B cell (primary cell): ENCODE results near the gene CLASP1. TPM values are rescaled to one million over a fixed set of nuclear protein-coding genes. Genes with fewer than 3 reads are reported as not detected.

Experiments
- ATAC-seq: fragments of 200-7000 bp; cut with Tn5 transposase; one replicate; pipeline ENCODE4 v1.10.0; 2021; ENCODE audit warnings: low read depth, mild to moderate bottlenecking, moderate number of reproducible peaks, moderate library complexity
- CTCF ChIA-PET: fragments of 350-600 bp; sonication (Branson Sonifier 250); formaldehyde crosslinking; loops from one replicate; lab custom pipeline; 2021; ENCODE audit warnings: antibody characterized with exemption, inconsistent platforms; lab: Charles Lee
- POLR2A ChIA-PET: fragments of 350-600 bp; sonication (Branson Sonifier 250); formaldehyde crosslinking; loops from one replicate; lab custom pipeline; 2021; ENCODE audit warnings: antibody characterized with exemption; lab: Charles Lee
- DNase-seq: peaks from one replicate; pipeline ENCODE4 v3.0.0; 2013
- H2AFZ ChIP-seq: 2 replicates; pipeline ENCODE4 v1.6.1; 2012; ENCODE audit warnings: mild to moderate bottlenecking, low read depth, low read length; ENCODE audit not compliant: insufficient read depth, poor library complexity, severe bottlenecking
- H3K27ac ChIP-seq, 2 donors: 1 replicate in 1 of 2; 2 replicates in 1 of 2; pipeline ENCODE4 v1.5.1; 2012 to 2013; ENCODE audit warnings: low read length in 2 of 2, mild to moderate bottlenecking in 2 of 2, moderate library complexity in 1 of 2
- H3K27me3 ChIP-seq, 4 experiments: fragments of 200-600 bp in 1 of 4; sonication (generic) in 1 of 4; replicated peaks in 1 of 4; 1 replicate in 2 of 4; 2 replicates in 2 of 4; pipeline versions ENCODE4 v1.6.1 to v1.7.0; 2013 to 2016; ENCODE audit warnings: low read length in 3 of 4, mild to moderate bottlenecking in 2 of 4, mixed read lengths in 1 of 4, moderate library complexity in 1 of 4; ENCODE audit not compliant: insufficient read depth in 4 of 4, control insufficient read depth in 3 of 4; ENCODE audit errors: control extremely low read depth in 1 of 4
- H3K36me3 ChIP-seq, 2 experiments: replicated peaks in 1 of 2; 1 replicate in 1 of 2; 2 replicates in 1 of 2; pipeline versions ENCODE4 v1.6.1 to v1.7.1; 2013; ENCODE audit warnings: low read length in 1 of 2; ENCODE audit not compliant: insufficient read depth in 2 of 2, control insufficient read depth in 1 of 2; ENCODE audit errors: control extremely low read depth in 1 of 2, extremely low read depth in 1 of 2
- H3K4me1 ChIP-seq, 2 donors: fragments of 200-600 bp in 1 of 2; sonication (generic) in 1 of 2; 1 replicate in 1 of 2; 2 replicates in 1 of 2; pipeline versions ENCODE4 v1.5.1 to v1.6.1; 2013 to 2017; ENCODE audit warnings: low read length in 2 of 2; ENCODE audit not compliant: control insufficient read depth in 2 of 2, insufficient read depth in 2 of 2
- H3K4me2 ChIP-seq: replicated peaks from 2 replicates; pipeline ENCODE3; 2012; ENCODE audit warnings: mild to moderate bottlenecking, low read depth, low read length; ENCODE audit not compliant: poor library complexity, severe bottlenecking
- H3K4me3 ChIP-seq, 5 experiments: fragments of 200-600 bp in 1 of 5; sonication (generic) in 1 of 5; 1 replicate in 3 of 5; 2 replicates in 2 of 5; pipeline versions ENCODE4 v1.5.1 to v1.7.0; 2011 to 2016; ENCODE audit warnings: low read length in 4 of 5, mild to moderate bottlenecking in 4 of 5, low read depth in 2 of 5, control low read depth in 1 of 5, moderate library complexity in 1 of 5; ENCODE audit not compliant: insufficient read depth in 1 of 5; ENCODE audit errors: control extremely low read depth in 1 of 5, extremely low read depth in 1 of 5
- H3K79me2 ChIP-seq: fragments of 200-600 bp; sonication (generic); one replicate; pipeline ENCODE4 v1.6.0; 2016; ENCODE audit warnings: low read length; ENCODE audit not compliant: control insufficient read depth, insufficient read depth
- H3K9ac ChIP-seq: fragments of 200-600 bp; sonication (generic); 2 replicates; pipeline ENCODE4 v1.6.1; 2017; ENCODE audit warnings: mild to moderate bottlenecking, low read length, moderate library complexity
- H3K9me3 ChIP-seq, 3 donors: one replicate each; pipeline versions ENCODE4 v1.6.1 to v1.7.1; 2013; ENCODE audit warnings: low read length in 2 of 3; ENCODE audit not compliant: control insufficient read depth in 2 of 3, insufficient read depth in 1 of 3; ENCODE audit errors: control extremely low read depth in 1 of 3
- H4K20me1 ChIP-seq: 2 replicates; pipeline ENCODE4 v1.6.0; 2012; ENCODE audit warnings: mild to moderate bottlenecking, low read length; ENCODE audit not compliant: insufficient read depth, control insufficient read depth, poor library complexity, severe bottlenecking
- H3K27ac Mint-ChIP-seq: one replicate; pipeline ENCODE4 v1.8.0; 2021; ENCODE audit warnings: mixed read lengths
- H3K27me3 Mint-ChIP-seq: one replicate; pipeline ENCODE4 v1.8.0; 2021; ENCODE audit warnings: mixed read lengths
- H3K4me1 Mint-ChIP-seq: one replicate; pipeline ENCODE4 v1.8.0; 2021; ENCODE audit warnings: mixed read lengths
- H3K4me3 Mint-ChIP-seq: one replicate; pipeline ENCODE4 v1.8.0; 2021; ENCODE audit warnings: mixed read lengths
- H3K9me3 Mint-ChIP-seq: one replicate; pipeline ENCODE4 v1.8.0; 2022; ENCODE audit warnings: mixed read lengths; ENCODE audit not compliant: insufficient read depth
- EZH2 ChIP-seq: IDR thresholded peaks from 2 replicates; pipeline ENCODE4 v1.6.1; 2012; ENCODE audit warnings: borderline replicate concordance, low read depth, mild to moderate bottlenecking, moderate library complexity, low read length; ENCODE audit not compliant: insufficient read depth, poor library complexity, severe bottlenecking
- WGBS: methylation state at CpG from one replicate; pipeline ENCODE4 v1.1.5; 2013; ENCODE audit warnings: missing lambda C conversion rate; ENCODE audit not compliant: insufficient coverage; 5-methylcytosine and 5-hydroxymethylcytosine counted together
- intact Hi-C: fragments of 100-400 bp; cut with micrococcal nuclease; formaldehyde crosslinking; loops from one replicate; pipeline ENCODE4 v1.10.0; 2022
- polyA plus RNA-seq: library from polyadenylated mRNA; depleted of rRNA; stranded (reverse); fragments of >200 nt; gene quantifications from 2 replicates; pipeline ENCODE4 v1.2.3, GENCODE V29; 2012
- total RNA-seq, 2 donors: library from RNA; stranded (reverse); fragments of 120-200 nt in 1 of 2; gene quantifications; 1 replicate in 1 of 2; 2 replicates in 1 of 2; pipeline versions ENCODE4 v1.2.3 to v1.2.4, GENCODE V29; 2013 to 2022
- TF ChIP-seq, protein P1 (sequence below): fragments of 200-600 bp; IDR thresholded peaks from one replicate; pipeline ENCODE4 v1.8.0; 2022; ENCODE audit warnings: antibody characterized with exemption, mild to moderate bottlenecking

The CLASP1 gene
- total and polyA plus RNA-seq, 2 donors (not counting 1 experiment from before 2014, with no cell fraction given), result 8.7 to 88.0 TPM

DNA sequence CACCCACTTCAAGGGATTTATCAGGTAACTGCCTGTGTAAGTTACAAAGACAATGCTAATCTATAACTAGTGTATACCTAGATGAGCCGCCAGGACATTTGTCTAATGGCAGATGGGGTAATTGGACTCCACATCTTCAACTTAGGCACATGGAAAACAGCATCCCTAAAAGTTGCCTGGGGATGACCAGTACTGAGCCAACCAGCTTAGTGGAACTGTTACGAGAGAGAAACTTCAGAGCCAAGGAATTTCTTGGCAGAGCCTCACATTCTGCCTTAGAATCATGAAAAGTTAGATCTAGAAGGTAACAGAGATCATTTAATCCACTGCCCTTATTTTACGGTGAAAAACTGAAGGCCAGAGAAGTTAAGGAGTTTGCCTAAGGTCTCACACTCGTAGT lies 15.5 kb upstream of the CLASP1 start:
- Mint-ChIP-seq H3K27me3 (no peaks in the 10 kb centered on the region), H3K4me3 (no peak overlapping the region), H3K27ac (no peak overlapping the region), H3K9me3 (no peaks in the 10 kb centered on the region), H3K4me1 (no peaks in the 10 kb centered on the region)
- no peaks in the 10 kb centered on the region for H3K27me3 ChIP-seq
- no peaks in the 10 kb centered on the region for H4K20me1 ChIP-seq
- intact Hi-C loops, result no loop called here
- peaks cover 6% of the 10 kb centered on the region for H3K79me2 ChIP-seq
- no peak overlapping the region for H2AFZ ChIP-seq
- no peak overlapping the region for H3K9ac ChIP-seq
- no peak overlapping the region for H3K27ac ChIP-seq
- ChIA-PET CTCF (no interaction called here), POLR2A (no interaction called here)
- no peak for ATAC-seq
- DNase-seq, result no peak
- no peak overlapping the region for H3K4me3 ChIP-seq
- peaks cover 0 to 3% (median 2%) of the 10 kb centered on the region in 3 donors for H3K9me3 ChIP-seq
- peaks cover 2 to 11% of the 10 kb centered on the region in 2 experiments for H3K36me3 ChIP-seq
- 90% methylated on average over 2 of the region's 4 CpGs for WGBS
- H3K4me1 ChIP-seq, result no peaks in the 10 kb centered on the region
- no peak overlapping the region for H3K4me2 ChIP-seq
- TF ChIP-seq, protein P1, sequence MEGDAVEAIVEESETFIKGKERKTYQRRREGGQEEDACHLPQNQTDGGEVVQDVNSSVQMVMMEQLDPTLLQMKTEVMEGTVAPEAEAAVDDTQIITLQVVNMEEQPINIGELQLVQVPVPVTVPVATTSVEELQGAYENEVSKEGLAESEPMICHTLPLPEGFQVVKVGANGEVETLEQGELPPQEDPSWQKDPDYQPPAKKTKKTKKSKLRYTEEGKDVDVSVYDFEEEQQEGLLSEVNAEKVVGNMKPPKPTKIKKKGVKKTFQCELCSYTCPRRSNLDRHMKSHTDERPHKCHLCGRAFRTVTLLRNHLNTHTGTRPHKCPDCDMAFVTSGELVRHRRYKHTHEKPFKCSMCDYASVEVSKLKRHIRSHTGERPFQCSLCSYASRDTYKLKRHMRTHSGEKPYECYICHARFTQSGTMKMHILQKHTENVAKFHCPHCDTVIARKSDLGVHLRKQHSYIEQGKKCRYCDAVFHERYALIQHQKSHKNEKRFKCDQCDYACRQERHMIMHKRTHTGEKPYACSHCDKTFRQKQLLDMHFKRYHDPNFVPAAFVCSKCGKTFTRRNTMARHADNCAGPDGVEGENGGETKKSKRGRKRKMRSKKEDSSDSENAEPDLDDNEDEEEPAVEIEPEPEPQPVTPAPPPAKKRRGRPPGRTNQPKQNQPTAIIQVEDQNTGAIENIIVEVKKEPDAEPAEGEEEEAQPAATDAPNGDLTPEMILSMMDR, result no peak
- TF ChIP-seq EZH2, result no peak

DNA sequence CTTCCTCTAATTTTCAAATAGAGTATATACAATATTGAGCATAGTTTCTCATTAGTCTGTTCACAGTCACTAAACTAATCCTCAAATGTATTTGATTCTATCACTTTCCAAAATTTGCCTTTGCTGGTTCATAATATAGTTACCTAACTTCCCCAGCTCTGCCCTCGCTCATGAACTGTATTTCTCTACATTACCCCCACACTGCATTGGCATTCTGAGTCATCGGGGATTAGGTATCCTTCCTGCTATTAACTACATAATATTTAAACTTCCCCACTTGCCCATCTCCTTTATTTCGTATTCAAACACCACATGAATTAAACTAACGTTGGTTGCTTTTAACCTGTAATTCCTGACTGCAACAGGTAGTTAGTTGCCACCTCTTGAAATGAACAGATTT lies 14.8 kb upstream of the CLASP1 start:
- H3K27ac Mint-ChIP-seq, result no peak overlapping the region
- no peaks in the 10 kb centered on the region for H3K9me3 Mint-ChIP-seq
- intact Hi-C loops, result no loop called here
- H3K4me3 ChIP-seq, result no peak overlapping the region
- 97% methylated on average over 4 of the region's 4 CpGs for WGBS
- no peak overlapping the region for H3K4me2 ChIP-seq
- ATAC-seq, result no peak
- CTCF ChIA-PET, result no interaction called here
- no peaks in the 10 kb centered on the region for H3K27me3 ChIP-seq
- H3K4me1 ChIP-seq, result no peaks in the 10 kb centered on the region
- no peaks in the 10 kb centered on the region for H3K27me3 Mint-ChIP-seq
- POLR2A ChIA-PET, result no interaction called here
- H3K9me3 ChIP-seq, result peaks cover 0 to 2% (median 0%) of the 10 kb centered on the region in 3 donors
- no peak for TF ChIP-seq EZH2
- TF ChIP-seq, protein P1, result no peak
- no peaks in the 10 kb centered on the region for H3K4me1 Mint-ChIP-seq
- no peaks in the 10 kb centered on the region for H4K20me1 ChIP-seq
- H3K27ac ChIP-seq, result no peak overlapping the region
- H3K79me2 ChIP-seq, result peaks cover 9% of the 10 kb centered on the region
- no peak overlapping the region for H3K4me3 Mint-ChIP-seq
- peaks cover 2 to 13% of the 10 kb centered on the region in 2 experiments for H3K36me3 ChIP-seq
- no peak overlapping the region for H3K9ac ChIP-seq
- no peak overlapping the region for H2AFZ ChIP-seq
- no peak for DNase-seq
